ENCODE results near the gene ACSF3.

Gene ACSF3

GRCh38 chr16:89194340-89195311 lies 101.0 kb downstream of the ACSF3 start:
- no peak for DNase-seq

DNA sequence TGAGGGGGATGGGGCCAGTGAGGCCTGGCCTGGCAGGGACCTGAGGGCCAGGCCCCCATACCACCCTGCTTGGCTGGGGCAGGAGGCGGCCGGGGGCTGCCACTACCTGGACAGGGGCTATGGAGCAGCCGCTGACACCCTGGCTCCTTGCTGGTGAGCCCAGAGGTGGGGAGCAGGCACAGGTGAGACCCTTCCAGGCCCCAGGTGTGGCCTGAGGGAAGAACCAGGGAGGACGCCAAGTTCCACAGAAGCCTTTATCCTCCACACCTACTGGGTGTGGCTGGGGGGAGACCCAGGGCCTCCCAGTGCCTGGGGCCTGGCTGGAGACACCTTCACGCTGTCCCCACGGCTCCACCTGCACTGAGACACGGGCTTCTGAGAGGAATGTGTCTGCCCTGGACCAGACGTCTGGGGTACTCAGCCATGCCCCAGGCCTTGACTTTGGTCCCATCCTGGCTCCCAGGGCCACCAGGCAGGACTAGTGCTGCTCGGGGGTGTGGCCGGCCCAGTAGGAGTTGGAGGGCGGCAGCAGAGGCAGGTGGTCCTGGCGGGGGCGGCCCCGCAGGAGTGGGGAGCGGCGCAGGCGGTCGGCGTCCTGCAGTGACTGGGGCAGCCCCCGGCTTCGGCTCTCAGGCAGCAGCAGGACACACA lies 102.0 kb downstream of the ACSF3 start:
- DNase-seq, result no peak

DNA sequence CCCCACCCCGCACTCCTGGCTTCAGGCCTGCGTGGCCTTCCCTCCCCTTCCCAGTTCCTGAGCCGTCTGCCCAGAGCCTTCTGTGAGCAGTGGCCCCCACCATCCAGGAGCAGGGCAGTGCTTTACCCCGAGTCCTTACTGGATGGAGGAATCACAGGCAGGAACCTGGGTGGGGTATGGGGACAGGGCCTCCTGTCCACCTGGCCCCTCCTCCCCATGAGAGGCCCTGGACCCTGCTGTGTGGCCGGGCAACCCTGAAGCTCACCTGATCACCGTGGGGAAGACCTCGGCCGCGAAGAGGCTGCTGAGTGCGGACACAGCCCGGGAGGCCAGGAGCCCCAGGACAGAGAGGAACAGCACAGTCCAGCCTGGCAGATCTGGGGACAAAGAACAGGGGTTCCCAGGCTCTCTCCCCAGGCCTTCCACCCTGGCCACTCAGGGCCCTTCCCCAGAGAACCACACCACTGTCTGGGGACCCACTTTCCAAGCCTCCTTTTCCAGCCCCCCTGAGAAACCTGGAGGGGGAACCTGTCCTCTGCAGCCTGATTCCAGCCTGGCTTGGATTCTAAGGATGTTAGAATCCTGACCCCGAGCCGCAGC lies 103.5 kb downstream of the ACSF3 start:
- no peak for DNase-seq

DNA sequence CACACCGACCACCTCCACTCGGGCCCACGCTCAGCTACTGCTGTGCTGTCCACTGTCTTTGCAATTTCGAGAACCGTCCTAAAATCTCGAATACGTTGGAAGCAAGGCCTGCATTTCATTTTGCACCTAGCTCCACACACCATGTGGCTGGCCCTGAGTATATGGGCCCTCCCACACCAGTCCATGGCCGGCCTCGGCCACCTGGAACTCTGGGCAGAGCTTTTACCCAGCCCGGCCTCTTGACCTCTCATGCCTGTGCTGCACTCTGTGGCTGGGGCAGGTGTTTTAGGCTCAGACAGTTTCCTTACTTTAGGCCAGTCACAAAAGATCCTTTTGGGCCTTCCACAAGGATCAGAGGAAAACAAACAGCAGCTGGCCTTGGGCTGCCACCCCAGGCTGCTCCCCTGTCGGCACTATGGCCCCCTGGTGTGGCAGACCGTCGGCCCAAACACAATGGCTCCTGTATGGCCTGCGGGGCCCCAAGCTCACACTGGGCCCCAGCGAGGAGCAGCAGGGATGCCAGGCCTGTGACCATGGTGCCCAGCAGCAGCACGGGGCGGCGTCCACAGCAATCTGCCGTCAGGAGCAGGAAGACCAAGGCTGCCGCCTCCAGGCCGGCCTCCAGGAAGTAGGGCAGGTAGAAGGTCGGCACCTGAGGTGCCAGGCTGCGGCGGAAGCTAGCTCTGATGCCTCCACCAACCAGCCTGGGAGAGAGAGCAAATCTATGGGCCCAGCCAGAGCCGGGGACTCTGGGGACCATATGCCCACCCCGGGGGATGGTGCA lies 104.2 kb downstream of the ACSF3 start:
- DNase-seq, result no peak

- no peak for DNase-seq
Observed at GRCh38 chr16:89198417-89199240, 105.0 kb downstream of the ACSF3 start.

DNA sequence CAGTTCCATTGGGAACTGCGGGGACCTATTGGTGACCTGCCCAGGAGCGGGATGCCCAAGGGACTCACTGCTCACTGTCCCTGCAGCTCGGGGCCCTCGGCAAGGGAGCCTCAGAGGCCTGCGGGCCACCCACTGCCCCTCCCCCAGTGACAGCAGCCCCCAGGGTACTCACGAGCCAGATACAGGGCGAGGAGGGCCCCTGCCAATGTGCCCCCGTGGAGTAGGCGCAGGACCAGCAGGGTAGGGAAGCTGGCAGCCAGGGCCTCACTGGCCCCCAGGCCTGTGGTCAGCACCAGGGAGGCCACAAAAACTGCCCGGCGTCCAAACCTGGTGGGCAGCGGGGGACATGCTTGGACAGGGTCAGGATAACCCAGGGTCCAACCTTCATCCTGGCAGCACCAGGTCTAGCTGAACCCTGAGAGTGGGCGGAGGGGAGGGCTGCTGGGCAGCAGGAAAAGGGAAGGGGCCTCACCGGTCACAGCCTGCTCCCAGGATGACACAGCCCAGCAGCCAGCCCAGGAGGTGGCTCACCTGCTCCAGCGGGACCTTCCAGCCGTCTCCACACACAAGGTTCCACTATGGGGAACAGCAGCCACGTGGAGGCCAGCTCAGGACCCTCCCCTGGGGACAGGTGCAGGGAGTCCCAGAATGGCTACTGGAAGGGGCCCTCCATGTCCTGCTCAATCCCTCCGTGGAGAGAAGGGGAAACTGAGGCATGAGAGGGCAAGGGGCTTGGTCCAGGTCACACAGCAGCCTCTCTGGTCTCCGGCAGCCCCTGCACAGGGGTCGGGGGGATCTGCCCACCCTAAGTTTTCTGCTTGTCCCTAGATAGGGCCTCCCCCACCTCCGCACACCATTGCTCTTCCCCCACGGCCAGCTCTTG lies 105.8 kb downstream of the ACSF3 start:
- DNase-seq, result no peak

GRCh38 chr16:89200124-89200849 lies 106.6 kb downstream of the ACSF3 start, which contains the start of gene SLC22A31:
TSS of gene SLC22A31 (minus strand) at chr16:89200537. CDS start at chr16:89200501, 36 bp downstream.
- no peak for DNase-seq

DNA sequence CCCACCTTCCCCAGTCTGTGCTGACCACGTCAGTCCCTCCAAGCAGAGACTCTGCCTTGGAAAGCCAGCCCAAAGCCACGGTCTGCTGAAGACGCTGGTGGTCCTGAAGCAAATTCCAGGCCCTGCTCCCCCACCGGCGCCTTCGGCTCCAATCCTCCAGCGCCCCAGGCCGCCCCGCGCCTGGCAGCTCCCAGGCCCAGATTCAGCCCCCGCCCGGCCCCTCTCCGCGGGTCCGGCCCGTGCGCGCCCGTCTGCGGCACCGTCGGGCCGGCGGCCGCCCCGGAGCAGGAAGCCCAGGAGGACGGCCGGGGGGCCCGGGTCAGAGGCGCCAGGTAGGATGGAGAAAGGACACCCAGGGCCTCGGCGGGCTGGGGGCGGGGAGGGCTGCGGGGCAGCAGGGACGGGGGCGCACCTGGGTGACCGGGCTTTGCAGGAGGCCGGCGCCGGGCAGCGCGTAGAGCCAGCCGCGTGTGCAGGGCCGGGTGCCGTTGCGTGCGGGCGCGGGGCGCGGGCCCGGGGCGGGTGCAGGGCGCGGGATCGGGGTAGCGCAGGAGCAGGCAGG lies 107.3 kb downstream of the ACSF3 start:
- DNase-seq, result no peak

DNA sequence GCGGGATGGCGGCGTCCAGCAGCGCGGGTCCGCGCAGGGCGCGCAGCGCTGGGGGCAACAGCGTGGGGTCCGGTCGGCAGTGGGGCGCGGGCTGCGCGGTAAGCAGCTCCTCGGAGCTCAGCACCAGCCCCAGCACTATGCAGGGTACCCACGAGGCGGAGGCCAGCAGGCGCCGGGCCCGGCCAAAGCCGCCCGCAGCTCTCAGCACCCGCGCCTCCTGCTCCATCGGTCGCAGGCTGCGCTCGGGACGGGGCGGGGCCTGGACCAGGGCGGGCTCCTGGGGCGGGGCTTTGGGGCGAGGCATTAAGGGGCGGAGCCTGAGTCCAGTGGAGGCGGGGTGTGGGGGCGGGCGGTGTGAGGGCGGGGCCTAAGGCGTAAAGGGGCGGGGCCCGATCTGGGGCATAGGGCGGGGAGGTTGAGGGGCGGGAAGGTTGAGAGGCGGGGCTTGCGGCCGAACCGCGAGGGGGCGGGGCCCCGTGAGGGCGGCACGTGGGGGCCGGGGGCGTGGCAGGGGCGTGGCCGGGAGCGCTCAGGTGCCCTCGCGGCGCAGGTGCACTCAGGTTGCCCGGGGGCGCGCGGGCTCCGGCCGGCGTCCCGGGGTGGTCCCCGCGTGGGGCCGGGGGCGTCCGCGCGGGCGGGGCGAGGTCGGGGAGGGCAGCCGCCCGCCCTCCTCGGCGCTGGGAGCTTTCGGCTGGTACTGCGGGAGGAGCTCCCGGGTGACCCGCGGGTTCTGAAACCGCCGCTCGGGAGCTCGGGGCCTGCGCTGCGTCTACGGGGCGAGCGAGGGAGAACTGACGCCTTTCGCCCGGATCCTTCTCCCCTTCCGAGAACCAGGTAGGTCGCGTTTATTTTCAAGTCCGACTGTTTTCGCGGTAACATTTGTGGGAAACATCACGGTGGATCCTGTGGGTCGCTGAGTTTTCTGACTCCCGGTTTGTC lies 108.1 kb downstream of the ACSF3 start:
- peak; percentile 12 for DNase-seq

DNA sequence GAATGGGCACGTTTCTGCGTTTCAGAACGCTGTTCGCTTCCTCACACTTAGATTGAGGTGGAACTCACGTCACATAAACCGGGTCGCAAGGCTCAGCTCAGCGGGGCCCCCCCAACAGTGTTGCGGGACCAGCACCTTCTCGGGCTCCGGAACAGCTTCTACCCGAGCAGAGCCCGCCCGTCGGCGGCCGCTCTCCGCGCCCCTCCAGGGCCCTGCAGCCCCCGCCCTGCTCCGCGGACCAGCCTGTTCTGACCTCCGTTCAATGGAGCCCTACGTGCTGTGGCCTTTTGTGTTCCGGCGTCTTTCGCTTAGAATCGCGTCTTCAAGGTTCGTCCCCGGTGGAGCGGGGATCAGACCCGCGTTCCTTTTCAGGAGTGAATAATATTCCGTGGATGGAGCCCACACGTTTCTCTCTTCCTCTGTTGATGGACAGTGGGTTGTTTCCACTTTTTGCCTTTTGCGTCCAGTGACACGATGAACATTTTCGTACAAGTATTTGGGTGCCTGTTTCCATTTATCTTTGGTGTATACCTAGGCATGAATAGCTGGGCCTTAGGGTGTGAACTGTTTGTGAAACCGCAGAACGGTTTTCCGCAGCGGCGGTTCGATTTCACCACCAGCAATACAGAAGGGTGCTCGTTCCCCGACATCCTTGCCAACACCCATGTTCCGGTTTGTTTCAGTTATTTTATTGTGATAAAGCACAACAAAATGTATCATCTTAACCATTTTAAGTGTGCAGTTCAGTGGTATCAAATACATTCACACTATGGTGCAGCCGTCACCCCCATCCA lies 109.0 kb downstream of the ACSF3 start:
- DNase-seq, result no peak

All from amniotic stem cell (primary cell).